Measurements from ENCODE around the gene EFNA3.

DNA sequence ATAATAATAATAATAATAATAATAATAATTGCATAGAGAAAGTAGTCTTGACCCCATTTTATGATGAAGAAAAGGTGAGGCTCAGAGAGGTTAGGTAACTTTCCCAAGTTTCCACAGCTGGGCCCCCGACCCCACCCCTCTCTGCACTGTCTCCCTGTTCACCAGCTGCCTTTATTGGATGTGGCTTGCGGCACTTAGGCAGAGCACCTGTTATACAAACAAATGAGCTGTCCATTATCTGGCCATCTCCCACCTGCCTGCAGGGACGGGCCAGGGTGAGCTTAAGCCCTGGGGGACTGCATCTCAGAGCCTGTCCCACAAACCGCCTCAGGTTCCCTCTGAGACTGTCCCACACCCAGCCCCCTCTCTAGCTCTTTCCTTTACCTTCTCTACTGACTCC is 39.0 kb downstream of the EFNA3 start:
- TF ChIP-seq TAF1 (IDR thresholded peaks at IDR 0.05; ENCODE audit: borderline replicate concordance, insufficient read depth, low read length): no peak
- TF ChIP-seq POLR2AphosphoS5 (IDR thresholded peaks at IDR 0.05; ENCODE audit: low read depth, low read length): no peak
- TF ChIP-seq, protein P1, sequence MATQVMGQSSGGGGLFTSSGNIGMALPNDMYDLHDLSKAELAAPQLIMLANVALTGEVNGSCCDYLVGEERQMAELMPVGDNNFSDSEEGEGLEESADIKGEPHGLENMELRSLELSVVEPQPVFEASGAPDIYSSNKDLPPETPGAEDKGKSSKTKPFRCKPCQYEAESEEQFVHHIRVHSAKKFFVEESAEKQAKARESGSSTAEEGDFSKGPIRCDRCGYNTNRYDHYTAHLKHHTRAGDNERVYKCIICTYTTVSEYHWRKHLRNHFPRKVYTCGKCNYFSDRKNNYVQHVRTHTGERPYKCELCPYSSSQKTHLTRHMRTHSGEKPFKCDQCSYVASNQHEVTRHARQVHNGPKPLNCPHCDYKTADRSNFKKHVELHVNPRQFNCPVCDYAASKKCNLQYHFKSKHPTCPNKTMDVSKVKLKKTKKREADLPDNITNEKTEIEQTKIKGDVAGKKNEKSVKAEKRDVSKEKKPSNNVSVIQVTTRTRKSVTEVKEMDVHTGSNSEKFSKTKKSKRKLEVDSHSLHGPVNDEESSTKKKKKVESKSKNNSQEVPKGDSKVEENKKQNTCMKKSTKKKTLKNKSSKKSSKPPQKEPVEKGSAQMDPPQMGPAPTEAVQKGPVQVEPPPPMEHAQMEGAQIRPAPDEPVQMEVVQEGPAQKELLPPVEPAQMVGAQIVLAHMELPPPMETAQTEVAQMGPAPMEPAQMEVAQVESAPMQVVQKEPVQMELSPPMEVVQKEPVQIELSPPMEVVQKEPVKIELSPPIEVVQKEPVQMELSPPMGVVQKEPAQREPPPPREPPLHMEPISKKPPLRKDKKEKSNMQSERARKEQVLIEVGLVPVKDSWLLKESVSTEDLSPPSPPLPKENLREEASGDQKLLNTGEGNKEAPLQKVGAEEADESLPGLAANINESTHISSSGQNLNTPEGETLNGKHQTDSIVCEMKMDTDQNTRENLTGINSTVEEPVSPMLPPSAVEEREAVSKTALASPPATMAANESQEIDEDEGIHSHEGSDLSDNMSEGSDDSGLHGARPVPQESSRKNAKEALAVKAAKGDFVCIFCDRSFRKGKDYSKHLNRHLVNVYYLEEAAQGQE (IDR thresholded peaks at IDR 0.05; ENCODE audit: insufficient read depth in 1 of 2, low read depth in 2 of 2, low read length in 2 of 2): no peak
- TF ChIP-seq SIN3A (IDR thresholded peaks at IDR 0.05; ENCODE audit: borderline replicate concordance, insufficient read depth, low read length): no peak
- no peak for TF ChIP-seq FOXP2 (optimal IDR thresholded peaks at IDR 0.05; ENCODE audit: borderline replicate concordance, extremely low read depth, extremely low read length, insufficient read depth)

All from PFSK-1 (cell line).